Thyroid gland (tissue), 4 donors: ENCODE results near the gene KCNMA1.

Experiments used
- CTCF ChIP-seq, 6 experiments: fragments of 200-600 bp in 3 of 6; fragments of 450-650 bp in 3 of 6; sonication (generic) in 3 of 6; IDR thresholded peaks; one replicate each; pipeline ENCODE4 v1.5.1; 2016 to 2019; ENCODE audit warnings: antibody characterized with exemption in 6 of 6, mild to moderate bottlenecking in 2 of 6, inconsistent platforms in 1 of 6, moderate library complexity in 1 of 6
- POLR2A ChIP-seq, 2 donors: fragments of 450-650 bp; IDR thresholded peaks; one replicate each; pipeline ENCODE4 v1.6.1; 2017; ENCODE audit warnings: antibody characterized with exemption in 2 of 2, mild to moderate bottlenecking in 2 of 2, moderate library complexity in 1 of 2

- TF ChIP-seq CTCF (IDR thresholded peaks at IDR 0.05) (no peak), POLR2A (IDR thresholded peaks at IDR 0.05) (no peak)
Observed at GRCh38 chr10:77152256-77152655, 485.4 kb downstream of the KCNMA1 start.
